Stimulated activated naive B cell treated with anti-CD40 and anti-IgM and Interleukin-4, amounts not matched to agents 10 μg/mL and 1 μg/mL and 100 μg/mL, for 72 hours (primary cell): ENCODE results near the gene KIF21B.
"Not testable (repeated sequence)": the region's sequence is repeated elsewhere in the genome, so short reads cannot be mapped to it uniquely, and the experiment has no call there.

Source experiments
- ATAC-seq, 2 donors: fragments of 150-1000 bp; cut with Tn5 transposase; replicated peaks; 2 replicates each; pipeline ENCODE4 v1.10.0; 2021; ENCODE audit warnings: moderate library complexity in 1 of 2
- DNase-seq: peaks from one replicate; pipeline ENCODE4 v3.0.0; 2021
- H3K27ac Mint-ChIP-seq: one replicate; pipeline ENCODE4 v1.8.0; 2022; ENCODE audit warnings: mild to moderate bottlenecking, mixed read lengths
- H3K27me3 Mint-ChIP-seq, 2 donors: one replicate each; pipeline ENCODE4 v1.8.0; 2022; ENCODE audit warnings: mixed read lengths in 2 of 2
- H3K36me3 Mint-ChIP-seq, 2 donors: one replicate each; pipeline ENCODE4 v1.8.0; 2022; ENCODE audit warnings: mixed read lengths in 2 of 2, mild to moderate bottlenecking in 1 of 2
- H3K4me1 Mint-ChIP-seq, 2 donors: one replicate each; pipeline ENCODE4 v1.8.0; 2022; ENCODE audit warnings: mixed read lengths in 2 of 2, mild to moderate bottlenecking in 1 of 2
- H3K4me3 Mint-ChIP-seq, 2 donors: one replicate each; pipeline ENCODE4 v1.8.0; 2022; ENCODE audit warnings: mild to moderate bottlenecking in 2 of 2, mixed read lengths in 2 of 2, moderate library complexity in 1 of 2
- H3K9me3 Mint-ChIP-seq, 2 donors: one replicate each; pipeline ENCODE4 v1.8.0; 2022; ENCODE audit warnings: mixed read lengths in 2 of 2, mild to moderate bottlenecking in 1 of 2

Gene KIF21B

DNA sequence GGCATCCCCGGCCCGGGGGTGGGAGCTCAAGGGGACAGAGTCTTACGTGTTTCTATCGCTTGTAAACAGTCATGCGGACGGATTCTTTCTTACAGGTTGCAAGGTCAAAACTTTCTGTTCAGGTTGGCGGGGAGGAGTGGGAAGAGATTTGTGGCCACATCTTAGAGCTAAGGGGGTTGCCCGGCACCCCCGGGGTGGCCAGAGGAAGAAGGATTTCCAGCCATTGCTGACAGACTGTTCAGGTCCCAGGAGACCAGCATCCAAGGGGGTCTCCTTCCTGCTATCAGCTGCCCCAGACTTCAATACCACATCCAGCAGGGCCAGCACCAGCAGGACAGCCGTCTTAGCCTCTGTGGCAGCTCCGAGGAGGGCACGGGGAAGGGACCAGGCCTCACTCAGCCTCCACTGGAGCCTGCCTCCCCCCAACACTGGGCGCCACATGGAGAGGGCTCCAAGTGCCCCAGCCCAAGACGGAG, 52.0 kb downstream of the KIF21B start:
- Mint-ChIP-seq H3K9me3 (no peaks in the 10 kb centered on the region), H3K27ac (no peak overlapping the region), H3K27me3 (no peaks in the 10 kb centered on the region), H3K4me1 (peaks cover 19 to 20% of the 10 kb centered on the region in 2 donors), H3K4me3 (no peak overlapping the region), H3K36me3 (peaks cover 13 to 38% of the 10 kb centered on the region in 2 donors)
- ATAC-seq (peak in 1 of 2 donors; percentile 31), DNase-seq (peak; percentile 35)

- peaks cover 19 to 20% of the 10 kb centered on the region in 2 donors for H3K4me1 Mint-ChIP-seq
- peaks cover 13 to 38% of the 10 kb centered on the region in 2 donors for H3K36me3 Mint-ChIP-seq
- H3K27me3 Mint-ChIP-seq: no peaks in the 10 kb centered on the region
- no peak overlapping the region for H3K4me3 Mint-ChIP-seq
- DNase-seq: no peak
- ATAC-seq: no peak
- H3K9me3 Mint-ChIP-seq: no peaks in the 10 kb centered on the region
- no peak overlapping the region for H3K27ac Mint-ChIP-seq
These were observed 52.6 kb downstream of the KIF21B start for GRCh38 chr1:200970771-200971427.

- H3K4me3 Mint-ChIP-seq: peak overlapping the region in 1 of 2 donors; percentile 39
- peaks cover 11 to 31% of the 10 kb centered on the region in 2 donors for H3K36me3 Mint-ChIP-seq
These were observed 53.6 kb downstream of the KIF21B start for GRCh38 chr1:200969726-200970561.

DNA sequence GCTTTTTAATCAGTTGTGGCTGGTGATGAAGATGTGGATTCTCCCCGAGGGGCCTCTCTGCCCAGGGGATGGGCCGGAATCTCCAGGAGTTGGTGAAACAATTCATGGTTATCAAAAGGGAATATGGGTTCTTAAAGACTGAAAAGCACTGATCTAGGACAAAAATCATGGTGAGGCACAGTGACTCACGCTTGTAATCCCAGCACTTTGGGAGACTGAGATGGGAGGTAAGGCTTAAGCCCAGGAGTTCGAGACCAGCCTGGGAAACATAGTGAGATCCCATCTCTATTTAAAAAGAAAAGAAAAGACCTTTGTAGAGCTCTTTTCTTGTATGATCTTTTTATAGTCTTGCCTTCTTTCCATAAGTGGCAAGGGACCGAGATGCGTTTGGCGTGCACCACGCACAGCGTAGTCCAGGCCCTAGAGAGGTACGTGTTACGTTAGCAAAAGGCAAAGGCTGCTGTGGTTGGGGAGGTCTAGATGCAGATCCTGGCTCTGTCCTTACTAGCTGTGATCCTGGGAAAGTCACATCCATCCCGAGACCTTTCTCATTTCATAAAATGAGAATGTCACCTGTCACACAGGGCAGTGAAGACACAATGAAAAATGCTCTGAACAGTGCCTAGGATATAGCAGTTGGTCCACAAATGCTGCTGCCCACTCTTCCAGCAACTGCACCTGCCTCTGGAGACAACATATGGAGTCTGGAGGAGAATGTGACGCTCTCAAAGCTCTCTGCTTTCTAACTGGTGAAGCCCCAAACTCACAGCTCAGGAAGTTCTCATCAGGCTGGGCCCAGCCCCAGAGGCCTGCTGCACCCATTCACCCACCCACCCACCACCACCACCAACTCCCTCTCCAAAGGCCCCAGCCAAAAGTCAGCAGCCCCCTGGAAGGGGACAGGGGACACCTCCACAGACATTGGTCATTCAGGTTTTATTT, 54.8 kb downstream of the KIF21B start:
- no peak for DNase-seq
- no peaks in the 10 kb centered on the region for H3K27me3 Mint-ChIP-seq
- H3K4me3 Mint-ChIP-seq: no peak overlapping the region
- H3K9me3 Mint-ChIP-seq: no peaks in the 10 kb centered on the region
- peaks cover 9 to 27% of the 10 kb centered on the region in 2 donors for H3K36me3 Mint-ChIP-seq
- peaks cover 19 to 20% of the 10 kb centered on the region in 2 donors for H3K4me1 Mint-ChIP-seq
- no peak overlapping the region for H3K27ac Mint-ChIP-seq
- ATAC-seq: no peak

More at GRCh38 chr1:200969726-200970561, 53.6 kb downstream of the KIF21B start:
- ATAC-seq: peak; percentile 80 to 90
- Mint-ChIP-seq H3K9me3 (no peaks in the 10 kb centered on the region), H3K4me1 (peaks cover 19 to 20% of the 10 kb centered on the region in 2 donors), H3K27ac (peak overlapping the region; percentile 47), H3K27me3 (no peaks in the 10 kb centered on the region)
- DNase-seq: peak; percentile 67

DNA sequence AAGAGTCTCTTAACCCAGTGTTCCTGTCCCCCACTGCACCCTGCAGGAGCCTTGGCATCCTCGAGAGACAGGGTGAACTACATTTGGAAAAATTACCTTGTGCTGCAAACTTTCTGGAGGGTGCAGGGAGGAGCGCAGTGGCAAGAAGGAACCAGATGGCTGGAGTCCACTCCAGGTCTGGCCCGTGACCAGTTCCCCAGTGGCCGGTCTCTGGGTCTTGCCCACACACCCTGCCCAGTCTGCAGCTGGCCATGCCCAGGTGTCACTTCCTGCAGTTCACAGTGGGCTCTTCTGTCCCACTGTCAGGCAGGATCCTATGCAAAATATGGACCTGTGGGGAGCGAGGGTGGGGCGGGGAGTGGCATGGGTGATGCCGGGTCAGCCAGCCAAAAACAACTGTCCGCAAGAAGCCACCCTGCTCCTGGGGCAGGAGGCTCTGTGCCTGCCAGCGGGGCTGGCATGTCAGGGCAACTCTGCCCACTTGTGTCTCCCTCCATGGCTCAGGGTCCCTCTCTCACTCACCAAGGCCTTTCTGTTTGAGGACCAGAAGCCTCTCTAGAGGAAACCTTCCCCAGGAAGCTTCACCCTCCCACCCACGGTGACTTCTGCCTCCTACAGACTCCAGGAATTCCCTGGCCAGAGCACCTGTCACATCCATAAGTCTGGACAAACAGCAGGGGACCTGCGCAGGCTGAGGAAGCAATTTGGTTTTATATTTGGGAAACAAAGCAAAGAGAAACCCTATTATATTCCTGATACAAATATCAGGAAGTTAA, 55.6 kb downstream of the KIF21B start:
- H3K9me3 Mint-ChIP-seq: no peaks in the 10 kb centered on the region
- no peaks in the 10 kb centered on the region for H3K27me3 Mint-ChIP-seq
- peaks cover 4 to 19% of the 10 kb centered on the region in 2 donors for H3K36me3 Mint-ChIP-seq
- H3K4me3 Mint-ChIP-seq: no peak overlapping the region
- no peak for DNase-seq
- peaks cover 19 to 20% of the 10 kb centered on the region in 2 donors for H3K4me1 Mint-ChIP-seq
- ATAC-seq: no peak
- H3K27ac Mint-ChIP-seq: no peak overlapping the region

GRCh38 chr1:200966934-200967333, 56.6 kb downstream of the KIF21B start:
- ATAC-seq (no peak), DNase-seq (no peak)
- peaks cover under 1 to 16% of the 10 kb centered on the region in 2 donors for H3K36me3 Mint-ChIP-seq
- no peak overlapping the region for H3K27ac Mint-ChIP-seq
- H3K9me3 Mint-ChIP-seq: no peaks in the 10 kb centered on the region
- no peak overlapping the region for H3K4me3 Mint-ChIP-seq
- H3K27me3 Mint-ChIP-seq: no peaks in the 10 kb centered on the region
- H3K4me1 Mint-ChIP-seq: peaks cover 14 to 17% of the 10 kb centered on the region in 2 donors

DNA sequence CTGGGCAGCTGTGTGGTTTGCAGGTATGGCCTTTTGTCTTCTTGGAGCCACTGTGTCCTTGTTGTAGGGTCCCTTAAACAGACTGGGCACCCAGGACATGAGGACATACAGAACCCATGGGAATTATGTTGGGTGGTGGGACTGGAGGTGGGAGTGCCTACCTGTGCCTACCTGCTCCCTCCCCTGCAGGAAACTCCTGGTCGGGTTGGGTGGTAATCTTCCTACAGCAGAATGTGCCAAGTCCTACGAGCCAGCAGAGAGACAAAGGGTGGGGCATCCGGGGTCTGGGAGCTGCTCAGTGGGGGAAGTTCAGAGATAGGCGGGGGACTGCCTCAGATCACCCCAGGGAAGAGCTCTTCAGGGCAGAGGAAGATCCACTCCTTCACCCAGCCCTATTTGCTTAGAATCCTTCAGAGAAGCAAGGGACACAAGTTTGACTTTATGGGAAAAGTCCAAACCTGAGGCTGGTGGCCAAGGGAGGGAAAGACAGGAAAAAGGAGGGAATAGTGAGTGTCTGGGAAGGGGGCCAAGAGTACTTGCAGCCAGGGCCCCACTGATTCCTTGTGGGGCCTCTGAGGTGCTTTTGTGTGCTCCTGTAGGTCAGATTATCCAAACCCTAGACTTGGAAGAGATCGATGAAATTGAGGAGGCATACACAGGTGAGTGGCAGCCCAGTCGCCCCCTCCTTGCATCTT, 58.3 kb downstream of the KIF21B start:
- Mint-ChIP-seq H3K27ac (no peak overlapping the region), H3K9me3 (no peaks in the 10 kb centered on the region), H3K4me3 (no peak overlapping the region), H3K36me3 (peaks cover 0 to 3% of the 10 kb centered on the region in 2 donors), H3K4me1 (peaks cover 14 to 17% of the 10 kb centered on the region in 2 donors), H3K27me3 (no peaks in the 10 kb centered on the region)
- DNase-seq (no peak), ATAC-seq (no peak)

DNA sequence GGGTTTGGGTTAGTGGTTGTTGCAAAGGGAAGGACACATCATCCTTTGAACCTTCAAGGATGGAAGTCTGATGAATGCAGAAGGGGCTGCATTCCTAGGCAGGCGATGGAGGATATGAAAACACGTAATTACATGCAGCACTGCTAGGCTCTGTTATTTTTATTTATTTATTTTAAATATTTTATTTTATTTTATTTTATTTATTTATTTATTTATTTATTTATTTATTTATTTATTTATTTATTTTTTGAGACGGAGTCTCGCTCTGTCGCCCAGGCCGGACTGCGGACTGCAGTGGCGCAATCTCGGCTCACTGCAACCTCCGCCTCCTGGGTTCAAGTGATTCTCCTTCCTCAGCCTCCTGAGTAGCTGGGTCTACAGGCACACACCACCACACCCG, 59.6 kb downstream of the KIF21B start:
- not testable (repeated sequence) for H3K27me3 Mint-ChIP-seq

GRCh38 chr1:200963076-200963475, 60.4 kb downstream of the KIF21B start:
- H3K4me3 Mint-ChIP-seq: no peak overlapping the region
- no peaks in the 10 kb centered on the region for H3K27me3 Mint-ChIP-seq
- ATAC-seq (no peak), DNase-seq (no peak)
- no peaks in the 10 kb centered on the region for H3K9me3 Mint-ChIP-seq
- no peak overlapping the region for H3K27ac Mint-ChIP-seq
- peaks cover 7 to 10% of the 10 kb centered on the region in 2 donors for H3K4me1 Mint-ChIP-seq
- H3K36me3 Mint-ChIP-seq: no peaks in the 10 kb centered on the region

More for the DNA sequence above, 59.6 kb downstream of the KIF21B start:
- not testable (repeated sequence) for H3K9me3 Mint-ChIP-seq, ATAC-seq, H3K36me3 Mint-ChIP-seq, DNase-seq, H3K27ac Mint-ChIP-seq, H3K4me3 Mint-ChIP-seq
- peaks cover 7 to 10% of the 10 kb centered on the region in 2 donors for H3K4me1 Mint-ChIP-seq

DNA sequence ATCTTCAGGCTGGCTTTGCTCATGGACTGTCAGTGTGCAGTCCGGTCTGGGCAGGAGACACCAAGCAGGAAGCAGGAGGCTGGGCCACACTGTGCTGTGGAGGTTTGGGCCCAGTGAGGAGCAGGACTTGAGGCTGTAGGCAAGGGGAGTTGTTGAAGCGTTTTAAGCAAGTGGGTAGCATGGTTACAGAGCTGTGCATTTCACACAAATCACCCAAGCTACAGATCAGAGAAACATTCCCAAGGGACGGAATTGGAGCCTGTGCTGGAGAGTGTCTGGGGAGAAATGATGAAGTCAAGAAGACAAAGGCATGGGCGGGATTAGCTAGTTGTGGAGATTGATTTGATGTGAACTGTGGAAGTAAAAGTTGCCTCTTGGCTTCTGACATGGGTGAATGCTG, 60.9 kb downstream of the KIF21B start:
- no peaks in the 10 kb centered on the region for H3K9me3 Mint-ChIP-seq
- no peaks in the 10 kb centered on the region for H3K36me3 Mint-ChIP-seq
- no peak overlapping the region for H3K4me3 Mint-ChIP-seq
- no peaks in the 10 kb centered on the region for H3K27me3 Mint-ChIP-seq
- ATAC-seq (no peak), DNase-seq (no peak)
- no peak overlapping the region for H3K27ac Mint-ChIP-seq
- H3K4me1 Mint-ChIP-seq: peaks cover 7 to 10% of the 10 kb centered on the region in 2 donors

DNA sequence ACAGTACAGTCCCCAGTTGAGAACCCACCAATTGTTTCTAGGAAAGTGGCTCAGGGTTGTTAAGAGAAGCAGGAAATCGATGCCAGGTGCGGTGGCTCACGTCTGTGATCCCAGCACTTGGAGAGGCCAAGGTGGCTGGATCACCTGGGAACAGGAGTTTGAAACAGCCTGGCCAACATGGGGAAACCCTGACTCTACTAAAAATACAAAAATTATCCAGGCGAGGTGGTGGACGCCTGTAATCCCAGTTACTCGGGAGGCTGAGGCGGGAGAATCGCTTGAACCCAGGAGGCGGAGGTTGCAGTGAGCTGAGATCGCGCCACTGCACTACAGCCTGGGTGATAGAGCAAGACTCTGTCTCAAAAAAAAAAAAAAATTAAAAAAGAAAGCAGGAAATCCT, 61.4 kb downstream of the KIF21B start:
- peaks cover 7 to 10% of the 10 kb centered on the region in 2 donors for H3K4me1 Mint-ChIP-seq
- not testable (repeated sequence) for H3K27ac Mint-ChIP-seq, DNase-seq, H3K36me3 Mint-ChIP-seq, H3K4me3 Mint-ChIP-seq, H3K27me3 Mint-ChIP-seq, ATAC-seq, H3K9me3 Mint-ChIP-seq

GRCh38 chr1:200960948-200961340, 62.6 kb downstream of the KIF21B start:
- no peak for DNase-seq
- Mint-ChIP-seq H3K27ac (no peak overlapping the region), H3K36me3 (no peaks in the 10 kb centered on the region), H3K9me3 (no peaks in the 10 kb centered on the region), H3K4me3 (no peak overlapping the region), H3K4me1 (peaks cover 7 to 10% of the 10 kb centered on the region in 2 donors), H3K27me3 (peaks cover 5 to 7% of the 10 kb centered on the region in 2 donors)
- peak; percentile 27 to 34 for ATAC-seq
